Ecto neural progenitor cell (in vitro differentiated cells): Measurements from ENCODE around the gene NCBP2.

Source experiments
- DNase-seq: peaks from one replicate; pipeline ENCODE4 v3.0.0-alpha.2; 2018; ENCODE audit warnings: low spot score

NCBP2 gene

GRCh38 chr3:196941729-196942225, 551 bp downstream of the NCBP2 start:
- DNase-seq: no peak

GRCh38 chr3:196938576-196938975, 3.8 kb downstream of the NCBP2 start:
- DNase-seq: no peak

- no peak for DNase-seq
These were observed 4.2 kb downstream of the NCBP2 start for GRCh38 chr3:196938124-196938523.

GRCh38 chr3:196936288-196936687, 6.0 kb downstream of the NCBP2 start:
- DNase-seq: no peak

GRCh38 chr3:196932600-196932999, 9.7 kb downstream of the NCBP2 start:
- DNase-seq: no peak

GRCh38 chr3:196931828-196932587, 10.3 kb downstream of the NCBP2 start:
- no peak for DNase-seq

GRCh38 chr3:196931157-196931556, 11.2 kb downstream of the NCBP2 start:
- no peak for DNase-seq

- no peak for DNase-seq
These were observed 14.5 kb downstream of the NCBP2 start for GRCh38 chr3:196927571-196928453.

GRCh38 chr3:196920733-196921132, 21.6 kb downstream of the NCBP2 start:
- no peak for DNase-seq

GRCh38 chr3:196918968-196919367, 23.4 kb downstream of the NCBP2 start:
- no peak for DNase-seq

- no peak for DNase-seq
These were observed 25.3 kb downstream of the NCBP2 start for GRCh38 chr3:196916995-196917394.

- no peak for DNase-seq
These were observed 26.1 kb downstream of the NCBP2 start for GRCh38 chr3:196916221-196916620.

- DNase-seq: no peak
These were observed 27.0 kb downstream of the NCBP2 start for GRCh38 chr3:196915375-196915774.

- DNase-seq: no peak
These were observed 27.5 kb downstream of the NCBP2 start for GRCh38 chr3:196914866-196915265.

GRCh38 chr3:196903740-196904139, 38.6 kb downstream of the NCBP2 start:
- DNase-seq: no peak

GRCh38 chr3:196902296-196902695, 40.0 kb downstream of the NCBP2 start:
- DNase-seq: no peak

GRCh38 chr3:196901768-196902167, 40.6 kb downstream of the NCBP2 start:
- DNase-seq: no peak

- no peak for DNase-seq
These were observed 46.1 kb downstream of the NCBP2 start for GRCh38 chr3:196896229-196896628.

GRCh38 chr3:196894557-196895295, 47.6 kb downstream of the NCBP2 start:
- no peak for DNase-seq

GRCh38 chr3:196889844-196890708, 52.3 kb downstream of the NCBP2 start:
- no peak for DNase-seq

- DNase-seq: no peak
These were observed 56.2 kb downstream of the NCBP2 start for GRCh38 chr3:196886144-196886543.
